HT1080 (cell line): ENCODE results near the gene ASPDH. TPM values are rescaled to one million over a fixed set of nuclear protein-coding genes. Genes with fewer than 3 reads are reported as not detected.

ENCODE experiments used
- total RNA-seq: library from RNA; depleted of rRNA; stranded (reverse); fragments of >200 nt; shearing (Covaris generic); gene quantifications from 2 replicates; pipeline ENCODE4 v1.2.3, GENCODE V29; 2014; rRNA removed

ASPDH gene
- total RNA-seq, 1 experiment from 2014 or later, result 0.31 TPM

Other genes with a start within 250 kb of the ASPDH start
- gene KCNC3, start 184.5 kb downstream of the ASPDH start, total RNA-seq, result not detected in 2 replicates
- gene NAPSA, start 148.3 kb downstream of the ASPDH start, total RNA-seq, result not detected in 2 replicates
- 96.1 and 98.3 TPM in 2 replicates for gene NR1H2, start 137.5 kb downstream of the ASPDH start, total RNA-seq
- 173 and 185 TPM in 2 replicates for gene POLD1, start 129.6 kb downstream of the ASPDH start, total RNA-seq
- gene SPIB, start 95.0 kb downstream of the ASPDH start, total RNA-seq, result 0.43 TPM in 1 of 2 replicates, not detected in the other
- gene MYBPC2, start 81.0 kb downstream of the ASPDH start, total RNA-seq, result 0.07 TPM in 1 of 2 replicates, not detected in the other
- gene EMC10, start 37.4 kb downstream of the ASPDH start, total RNA-seq, result 101 and 102 TPM in 2 replicates
- gene GARIN5A, start 37.1 kb downstream of the ASPDH start, total RNA-seq, result 0.17 and 0.37 TPM in 2 replicates
- 41.2 and 47.4 TPM in 2 replicates for gene JOSD2, start 2.7 kb downstream of the ASPDH start, total RNA-seq
- gene LRRC4B, start 54.5 kb upstream of the ASPDH start, total RNA-seq, result 0.03 and 0.08 TPM in 2 replicates
- gene SYT3, start 126.0 kb upstream of the ASPDH start, total RNA-seq, result 0.13 TPM in 1 of 2 replicates, not detected in the other
- 1.1 and 3.2 TPM in 2 replicates for gene C19orf81, start 135.5 kb upstream of the ASPDH start, total RNA-seq
- 9.3 and 10.5 TPM in 2 replicates for gene SHANK1, start 205.9 kb upstream of the ASPDH start, total RNA-seq
- 163 and 168 TPM in 2 replicates for gene CLEC11A, start 209.5 kb upstream of the ASPDH start, total RNA-seq